ENCODE results near the gene GABPB1.

GRCh38 chr15:50248994-50249582, 105.9 kb downstream of the GABPB1 start:
- TF ChIP-seq CTCF (conservative IDR thresholded peaks at IDR 0.05; ENCODE audit: low read length), result no peak
- TF ChIP-seq EZH2phosphoT487 (IDR thresholded peaks at IDR 0.05; ENCODE audit: borderline replicate concordance), result no peak

Data from Loucy (cell line).